ENCODE data around the gene ADORA1.

ADORA1 gene

DNA sequence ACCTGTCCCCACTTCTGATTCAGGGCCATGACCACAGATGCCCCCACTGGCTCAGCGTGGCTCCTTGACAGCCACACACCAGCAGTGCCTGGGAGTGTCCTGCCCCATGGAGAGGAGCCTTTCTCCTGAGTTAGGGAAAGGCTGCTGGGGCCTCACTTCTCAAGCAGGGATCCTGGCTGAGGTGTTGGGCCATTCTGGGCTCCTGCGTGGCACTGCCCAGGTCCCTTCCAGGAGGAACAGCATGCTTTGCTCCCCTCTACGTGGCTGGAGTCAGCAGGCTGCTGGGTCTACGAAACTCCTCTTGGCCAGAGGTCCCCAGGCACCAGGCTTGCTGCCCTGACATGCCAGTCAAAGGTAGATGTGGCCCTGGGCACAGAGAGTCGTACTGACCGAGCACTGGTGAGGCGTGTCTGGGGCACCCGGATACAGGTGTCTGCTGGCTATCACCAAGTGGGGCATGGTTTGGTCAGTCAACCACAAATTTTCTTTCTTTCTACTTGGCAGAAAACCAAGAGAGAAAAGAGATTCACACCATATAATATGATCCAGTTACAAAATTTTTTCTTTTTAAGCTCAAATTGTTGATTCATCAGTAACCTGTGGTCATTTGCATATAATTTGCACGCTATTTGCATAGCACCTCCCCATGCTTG lies 4.1 kb downstream of the ADORA1 start:
- TF ChIP-seq, protein P1, sequence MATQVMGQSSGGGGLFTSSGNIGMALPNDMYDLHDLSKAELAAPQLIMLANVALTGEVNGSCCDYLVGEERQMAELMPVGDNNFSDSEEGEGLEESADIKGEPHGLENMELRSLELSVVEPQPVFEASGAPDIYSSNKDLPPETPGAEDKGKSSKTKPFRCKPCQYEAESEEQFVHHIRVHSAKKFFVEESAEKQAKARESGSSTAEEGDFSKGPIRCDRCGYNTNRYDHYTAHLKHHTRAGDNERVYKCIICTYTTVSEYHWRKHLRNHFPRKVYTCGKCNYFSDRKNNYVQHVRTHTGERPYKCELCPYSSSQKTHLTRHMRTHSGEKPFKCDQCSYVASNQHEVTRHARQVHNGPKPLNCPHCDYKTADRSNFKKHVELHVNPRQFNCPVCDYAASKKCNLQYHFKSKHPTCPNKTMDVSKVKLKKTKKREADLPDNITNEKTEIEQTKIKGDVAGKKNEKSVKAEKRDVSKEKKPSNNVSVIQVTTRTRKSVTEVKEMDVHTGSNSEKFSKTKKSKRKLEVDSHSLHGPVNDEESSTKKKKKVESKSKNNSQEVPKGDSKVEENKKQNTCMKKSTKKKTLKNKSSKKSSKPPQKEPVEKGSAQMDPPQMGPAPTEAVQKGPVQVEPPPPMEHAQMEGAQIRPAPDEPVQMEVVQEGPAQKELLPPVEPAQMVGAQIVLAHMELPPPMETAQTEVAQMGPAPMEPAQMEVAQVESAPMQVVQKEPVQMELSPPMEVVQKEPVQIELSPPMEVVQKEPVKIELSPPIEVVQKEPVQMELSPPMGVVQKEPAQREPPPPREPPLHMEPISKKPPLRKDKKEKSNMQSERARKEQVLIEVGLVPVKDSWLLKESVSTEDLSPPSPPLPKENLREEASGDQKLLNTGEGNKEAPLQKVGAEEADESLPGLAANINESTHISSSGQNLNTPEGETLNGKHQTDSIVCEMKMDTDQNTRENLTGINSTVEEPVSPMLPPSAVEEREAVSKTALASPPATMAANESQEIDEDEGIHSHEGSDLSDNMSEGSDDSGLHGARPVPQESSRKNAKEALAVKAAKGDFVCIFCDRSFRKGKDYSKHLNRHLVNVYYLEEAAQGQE (IDR thresholded peaks at IDR 0.05; ENCODE audit: insufficient read depth in 1 of 2, low read depth in 2 of 2, low read length in 2 of 2): no peak
- TF ChIP-seq POLR2AphosphoS5 (IDR thresholded peaks at IDR 0.05; ENCODE audit: low read depth, low read length): no peak
- no peak for TF ChIP-seq FOXP2 (optimal IDR thresholded peaks at IDR 0.05; ENCODE audit: borderline replicate concordance, extremely low read depth, extremely low read length, insufficient read depth)
- TF ChIP-seq SIN3A (IDR thresholded peaks at IDR 0.05; ENCODE audit: borderline replicate concordance, insufficient read depth, low read length): no peak
- TF ChIP-seq TAF1 (IDR thresholded peaks at IDR 0.05; ENCODE audit: borderline replicate concordance, insufficient read depth, low read length): no peak

DNA sequence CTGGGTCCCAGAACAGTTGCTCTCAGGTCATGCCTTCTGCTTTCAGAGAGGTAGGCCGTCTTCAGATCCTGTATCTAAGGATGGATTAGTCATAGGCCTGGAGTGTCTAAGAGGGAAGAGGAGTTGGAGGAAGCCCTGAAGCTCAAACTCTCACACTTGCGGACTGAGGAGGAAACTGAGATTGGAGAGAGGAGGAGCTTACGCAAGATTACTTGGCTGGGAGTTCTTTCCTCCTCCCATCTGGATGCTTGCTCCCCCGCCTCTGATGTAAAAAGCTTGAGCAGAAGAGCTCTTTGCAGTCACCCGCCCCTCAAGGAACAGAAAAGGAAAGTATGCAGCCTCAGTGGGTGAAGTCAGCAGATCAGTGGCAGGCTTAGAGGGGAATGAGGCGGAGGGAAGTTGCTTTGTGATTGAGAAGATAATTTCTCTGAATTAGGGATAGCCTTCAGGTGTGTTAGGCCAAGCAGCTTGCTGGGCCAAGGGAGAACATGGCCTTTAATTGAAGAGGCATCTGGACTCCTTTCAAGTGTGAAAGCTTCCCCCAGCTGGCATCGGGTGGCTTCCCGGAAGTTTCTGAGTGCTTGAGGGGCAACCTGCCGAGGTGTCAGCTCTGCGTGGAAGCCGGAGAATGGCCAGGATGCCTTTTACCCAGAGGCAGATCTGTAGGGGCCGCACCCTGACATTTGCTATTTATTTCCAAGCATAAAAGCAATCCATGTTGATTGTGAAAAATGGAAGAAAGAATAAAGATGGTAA lies 6.6 kb downstream of the ADORA1 start:
- TF ChIP-seq POLR2AphosphoS5 (IDR thresholded peaks at IDR 0.05; ENCODE audit: low read depth, low read length): no peak
- no peak for TF ChIP-seq FOXP2 (optimal IDR thresholded peaks at IDR 0.05; ENCODE audit: borderline replicate concordance, extremely low read depth, extremely low read length, insufficient read depth)
- no peak for TF ChIP-seq SIN3A (IDR thresholded peaks at IDR 0.05; ENCODE audit: borderline replicate concordance, insufficient read depth, low read length)
- TF ChIP-seq, protein P1 (IDR thresholded peaks at IDR 0.05; ENCODE audit: insufficient read depth in 1 of 2, low read depth in 2 of 2, low read length in 2 of 2): no peak
- TF ChIP-seq TAF1 (IDR thresholded peaks at IDR 0.05; ENCODE audit: borderline replicate concordance, insufficient read depth, low read length): no peak

- TF ChIP-seq POLR2AphosphoS5 (IDR thresholded peaks at IDR 0.05; ENCODE audit: low read depth, low read length): no peak
- TF ChIP-seq SIN3A (IDR thresholded peaks at IDR 0.05; ENCODE audit: borderline replicate concordance, insufficient read depth, low read length): no peak
- TF ChIP-seq, protein P1 (IDR thresholded peaks at IDR 0.05; ENCODE audit: insufficient read depth in 1 of 2, low read depth in 2 of 2, low read length in 2 of 2): no peak
- no peak for TF ChIP-seq FOXP2 (optimal IDR thresholded peaks at IDR 0.05; ENCODE audit: borderline replicate concordance, extremely low read depth, extremely low read length, insufficient read depth)
- no peak for TF ChIP-seq TAF1 (IDR thresholded peaks at IDR 0.05; ENCODE audit: borderline replicate concordance, insufficient read depth, low read length)
Observed at GRCh38 chr1:203135636-203136305, 8.2 kb downstream of the ADORA1 start.

DNA sequence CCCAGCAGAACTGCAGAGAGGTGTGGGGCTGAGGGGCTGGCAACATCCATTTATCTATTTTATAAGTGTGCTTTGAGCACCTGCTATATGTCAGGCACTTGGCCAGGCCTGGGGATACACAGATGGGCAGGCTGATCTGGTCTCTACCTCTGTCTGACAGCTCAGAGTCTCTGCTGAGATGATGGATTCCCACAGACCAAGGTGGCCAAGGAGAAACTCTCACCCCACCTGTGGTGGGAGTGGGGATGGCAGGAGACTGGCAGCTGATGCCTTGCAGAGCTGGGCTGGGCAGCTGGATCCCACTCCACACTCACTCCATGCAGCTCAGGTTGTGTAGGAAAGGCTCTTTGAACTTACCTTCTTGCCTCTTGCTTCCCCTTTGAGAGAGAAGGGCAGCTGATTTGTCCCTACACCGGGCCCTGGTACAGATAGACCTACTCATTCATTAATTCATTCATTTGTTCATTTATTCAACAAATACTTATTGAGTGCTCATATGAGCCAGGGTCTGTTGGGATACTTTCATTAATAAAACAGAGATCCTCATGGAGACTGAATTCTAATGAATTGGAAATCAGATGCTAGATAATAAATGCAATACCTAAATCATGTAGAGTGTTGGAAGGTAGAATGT lies 9.0 kb downstream of the ADORA1 start:
- TF ChIP-seq SIN3A (IDR thresholded peaks at IDR 0.05; ENCODE audit: borderline replicate concordance, insufficient read depth, low read length): no peak
- TF ChIP-seq TAF1 (IDR thresholded peaks at IDR 0.05; ENCODE audit: borderline replicate concordance, insufficient read depth, low read length): no peak
- TF ChIP-seq, protein P1 (IDR thresholded peaks at IDR 0.05; ENCODE audit: insufficient read depth in 1 of 2, low read depth in 2 of 2, low read length in 2 of 2): no peak
- TF ChIP-seq POLR2AphosphoS5 (IDR thresholded peaks at IDR 0.05; ENCODE audit: low read depth, low read length): no peak
- no peak for TF ChIP-seq FOXP2 (optimal IDR thresholded peaks at IDR 0.05; ENCODE audit: borderline replicate concordance, extremely low read depth, extremely low read length, insufficient read depth)

All from PFSK-1 (cell line).